ENCODE data around the gene ANKDD1A. TPM values are rescaled to one million over a fixed set of nuclear protein-coding genes. Genes with fewer than 3 reads are reported as not detected.
A peak's percentile ranks its signal among the peaks of the same experiment; 100 is the strongest.

The ANKDD1A gene
- total and polyA plus RNA-seq, 5 donors from 2014 or later = 0.35 to 12.4 (median 1.3) TPM

DNA sequence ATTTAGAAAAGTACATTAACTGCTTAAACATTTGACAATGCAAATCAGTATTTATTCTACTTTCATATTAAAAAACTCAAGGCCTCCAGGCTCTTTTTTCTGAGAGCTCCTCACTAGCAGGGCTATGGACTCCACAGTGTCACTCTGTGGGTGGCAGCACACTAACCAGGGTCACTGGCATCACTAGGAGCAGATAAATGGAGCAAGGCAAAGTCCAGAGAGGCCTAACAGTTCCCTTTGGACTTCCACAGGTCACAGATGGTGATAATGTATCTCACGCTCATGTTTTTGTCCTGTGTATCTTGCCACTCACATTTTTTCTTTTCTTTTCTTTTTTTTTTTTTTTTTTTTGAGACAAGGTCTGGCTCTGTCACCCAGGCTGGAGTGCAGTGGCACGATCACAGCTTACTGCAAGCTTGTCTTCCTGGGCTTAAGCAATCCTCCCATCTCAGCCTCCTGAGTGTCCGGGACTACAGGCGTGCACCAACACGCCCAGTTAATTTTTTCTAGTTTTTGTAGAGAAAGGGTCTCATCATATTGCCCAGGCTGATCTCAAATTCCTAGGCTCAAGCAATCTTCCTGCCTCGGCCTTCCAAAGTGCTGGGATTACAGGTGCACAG, 70.2 kb downstream of the ANKDD1A start:
- Mint-ChIP-seq H3K27ac (peak overlapping the region in 1 of 3 donors; percentile 7), H3K4me1 (peaks cover 8 to 37% (median 21%) of the 10 kb centered on the region in 4 donors), H3K36me3 (peaks cover 33% of the 10 kb centered on the region), H3K9me3 (no peaks in the 10 kb centered on the region), H3K27me3 (no peaks in the 10 kb centered on the region), H3K4me3 (peak overlapping the region in 1 of 4 donors; percentile 73)
- DNase-seq = no peak
- no peaks in the 10 kb centered on the region for H3K27me3 ChIP-seq (ENCODE audit: control insufficient read depth, insufficient read depth, low read length)
- H3K4me3 ChIP-seq (ENCODE audit: low read depth, low read length) = peak overlapping the region; percentile 6
- peaks cover 27% of the 10 kb centered on the region for H3K36me3 ChIP-seq (ENCODE audit: control insufficient read depth, insufficient read depth, low read length)
- no peaks in the 10 kb centered on the region for H3K9me3 ChIP-seq (ENCODE audit: control insufficient read depth in 2 of 2, low read length in 2 of 2)
- no peak overlapping the region for H3K27ac ChIP-seq (ENCODE audit: insufficient read depth, low read length, poor library complexity, severe bottlenecking)
- ATAC-seq (ENCODE audit: low read depth in 2 of 2) = no peak
- H3K4me1 ChIP-seq (ENCODE audit: control insufficient read depth, insufficient read depth, low read length, poor library complexity, severe bottlenecking) = peaks cover 5% of the 10 kb centered on the region

DNA sequence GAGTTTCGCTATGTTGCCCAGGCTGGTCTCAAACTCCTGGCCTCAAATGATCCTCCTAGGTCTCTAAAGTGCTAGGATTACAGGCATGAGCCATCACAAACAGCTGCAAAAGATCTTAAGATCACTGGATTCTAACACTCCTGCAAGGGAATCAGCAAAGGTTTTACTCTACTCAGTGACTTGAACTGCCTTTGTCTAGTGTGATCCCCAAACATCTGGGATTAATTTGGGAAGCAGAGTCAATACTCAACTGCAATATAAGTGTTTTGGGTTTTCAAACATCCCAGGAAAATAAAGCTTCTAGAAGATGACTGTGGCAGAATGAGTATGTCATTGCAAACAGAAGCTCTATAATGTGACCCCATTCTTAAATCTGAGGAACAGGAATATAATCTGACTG, 70.8 kb downstream of the ANKDD1A start:
- Mint-ChIP-seq H3K4me1 (peaks cover 12 to 42% (median 27%) of the 10 kb centered on the region in 4 donors), H3K27me3 (no peaks in the 10 kb centered on the region), H3K27ac (peak overlapping the region in 1 of 3 donors; percentile 7), H3K9me3 (no peaks in the 10 kb centered on the region), H3K36me3 (peaks cover 33% of the 10 kb centered on the region), H3K4me3 (no peak overlapping the region)
- Histone ChIP-seq H3K9me3 (ENCODE audit: control insufficient read depth in 2 of 2, low read length in 2 of 2) (no peaks in the 10 kb centered on the region), H3K27ac (ENCODE audit: insufficient read depth, low read length, poor library complexity, severe bottlenecking) (no peak overlapping the region), H3K27me3 (ENCODE audit: control insufficient read depth, insufficient read depth, low read length) (no peaks in the 10 kb centered on the region), H3K4me3 (ENCODE audit: low read depth, low read length) (no peak overlapping the region), H3K36me3 (ENCODE audit: control insufficient read depth, insufficient read depth, low read length) (peaks cover 27% of the 10 kb centered on the region), H3K4me1 (ENCODE audit: control insufficient read depth, insufficient read depth, low read length, poor library complexity, severe bottlenecking) (peaks cover 5% of the 10 kb centered on the region)
- no peak for DNase-seq
- ATAC-seq (ENCODE audit: low read depth in 2 of 2) = no peak

DNA sequence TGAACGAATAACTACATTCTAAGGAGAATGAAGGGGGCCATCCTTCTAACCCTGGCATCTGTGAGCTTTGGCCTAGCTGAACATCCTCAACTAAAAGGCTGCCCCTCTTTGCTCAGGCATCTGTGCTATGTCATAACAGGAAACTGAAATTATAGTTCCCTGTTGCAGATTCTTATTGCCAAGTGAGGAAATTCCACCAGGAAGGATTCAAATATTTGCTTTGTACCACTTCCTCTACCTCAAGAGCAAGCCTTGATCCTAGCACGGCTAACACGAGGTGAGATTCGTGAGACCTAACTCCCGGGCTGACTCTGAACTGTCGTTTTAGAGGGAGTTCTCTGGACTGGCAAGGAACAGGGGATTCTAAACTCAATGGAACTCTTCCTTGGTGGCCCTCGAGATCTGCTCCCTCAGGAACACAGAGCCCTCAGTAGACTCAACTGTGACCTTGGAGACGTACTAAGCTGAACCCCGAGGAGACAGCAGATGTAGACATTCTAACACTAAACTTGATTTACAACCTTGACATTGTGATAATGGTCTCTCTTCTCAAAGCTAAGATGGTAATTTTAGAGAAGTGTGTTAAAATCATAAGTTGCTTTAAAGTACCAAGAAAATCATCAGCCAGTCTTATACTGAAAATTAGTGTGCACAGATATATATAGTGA, 73.8 kb downstream of the ANKDD1A start:
- Mint-ChIP-seq H3K27me3 (peaks cover 4% of the 10 kb centered on the region), H3K36me3 (peaks cover 19% of the 10 kb centered on the region), H3K4me3 (peak overlapping the region in 2 of 4 donors; percentile 34), H3K9me3 (peaks cover 0 to 1% (median 0%) of the 10 kb centered on the region in 7 donors), H3K27ac (peak overlapping the region; percentile 34 to 87 (median 67)), H3K4me1 (peaks cover 19 to 67% (median 42%) of the 10 kb centered on the region in 4 donors)
- Histone ChIP-seq H3K27me3 (ENCODE audit: control insufficient read depth, insufficient read depth, low read length) (no peaks in the 10 kb centered on the region), H3K4me3 (ENCODE audit: low read depth, low read length) (no peak overlapping the region), H3K9me3 (ENCODE audit: control insufficient read depth in 2 of 2, low read length in 2 of 2) (no peaks in the 10 kb centered on the region), H3K36me3 (ENCODE audit: control insufficient read depth, insufficient read depth, low read length) (peaks cover 6% of the 10 kb centered on the region), H3K4me1 (ENCODE audit: control insufficient read depth, insufficient read depth, low read length, poor library complexity, severe bottlenecking) (peaks cover 21% of the 10 kb centered on the region), H3K27ac (ENCODE audit: insufficient read depth, low read length, poor library complexity, severe bottlenecking) (no peak overlapping the region)
- DNase-seq = no peak
- ATAC-seq (ENCODE audit: low read depth in 2 of 2) = no peak

DNA sequence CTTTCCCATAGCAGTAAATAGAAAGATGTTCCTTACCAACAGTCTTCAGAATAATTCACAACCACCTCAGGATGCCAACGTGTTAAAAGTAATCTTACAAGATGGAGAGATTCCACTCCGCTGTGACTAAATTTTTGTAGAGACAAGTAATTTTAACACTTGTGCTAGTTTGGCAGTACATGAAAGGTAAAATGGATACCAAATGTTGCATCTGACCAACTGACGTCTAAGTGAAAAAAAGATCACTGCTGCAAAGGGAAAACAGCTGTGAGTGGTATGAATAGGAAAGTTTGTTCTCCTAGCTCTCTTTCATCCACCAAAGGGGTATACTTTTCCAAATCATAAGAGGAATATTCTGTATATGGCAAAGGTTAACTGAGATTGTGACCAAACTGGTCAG, 75.4 kb downstream of the ANKDD1A start:
- Mint-ChIP-seq H3K4me3 (peak overlapping the region; percentile 55 to 96 (median 76)), H3K27ac (peak overlapping the region in 2 of 3 donors; percentile 49 to 50), H3K36me3 (peaks cover 14% of the 10 kb centered on the region), H3K27me3 (peaks cover 8% of the 10 kb centered on the region), H3K9me3 (peaks cover 0 to 1% (median 0%) of the 10 kb centered on the region in 7 donors), H3K4me1 (peaks cover 23 to 66% (median 43%) of the 10 kb centered on the region in 4 donors)
- Histone ChIP-seq H3K27ac (ENCODE audit: insufficient read depth, low read length, poor library complexity, severe bottlenecking) (no peak overlapping the region), H3K4me1 (ENCODE audit: control insufficient read depth, insufficient read depth, low read length, poor library complexity, severe bottlenecking) (peaks cover 16% of the 10 kb centered on the region), H3K27me3 (ENCODE audit: control insufficient read depth, insufficient read depth, low read length) (no peaks in the 10 kb centered on the region), H3K4me3 (ENCODE audit: low read depth, low read length) (no peak overlapping the region), H3K9me3 (ENCODE audit: control insufficient read depth in 2 of 2, low read length in 2 of 2) (no peaks in the 10 kb centered on the region), H3K36me3 (ENCODE audit: control insufficient read depth, insufficient read depth, low read length) (peaks cover 6% of the 10 kb centered on the region)
- no peak for ATAC-seq (ENCODE audit: low read depth in 2 of 2)
- no peak for DNase-seq

DNA sequence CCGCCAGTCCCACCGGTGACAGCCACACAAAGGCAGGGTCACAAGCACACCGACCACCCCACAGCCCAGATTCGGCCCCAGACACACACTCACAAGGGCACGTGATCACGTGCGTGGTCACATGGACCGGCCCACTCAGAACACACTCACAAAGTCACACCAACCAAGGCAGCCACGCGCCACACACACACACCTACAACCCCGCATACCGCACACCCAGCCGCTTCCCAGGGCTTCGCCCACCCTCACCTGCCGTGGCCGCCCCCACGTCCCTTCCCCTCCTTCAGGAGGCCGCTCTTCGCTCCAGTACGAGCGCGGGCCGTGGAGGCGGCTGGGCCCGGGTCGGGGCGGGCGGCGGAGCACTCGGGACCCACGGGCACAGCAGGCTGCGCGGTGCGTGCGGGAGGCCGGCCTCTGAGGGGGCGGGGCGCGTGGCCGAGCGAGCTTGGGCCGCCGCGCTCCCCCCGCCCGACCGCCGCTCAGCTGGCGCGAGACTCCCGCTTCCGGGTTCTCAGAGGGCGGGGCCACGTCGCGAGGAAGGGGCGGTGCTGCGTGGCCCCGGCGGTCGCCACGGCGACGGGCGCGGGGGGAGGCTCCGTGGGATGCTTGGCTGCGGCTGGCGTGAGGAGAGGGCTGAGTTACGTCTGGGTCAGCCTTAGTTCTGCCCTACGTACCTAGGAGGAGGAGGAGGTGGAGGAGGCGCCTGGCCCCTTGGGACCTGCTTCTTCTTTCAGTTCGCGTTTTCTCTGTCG, 77.9 kb downstream of the ANKDD1A start, which contains the start of gene SPG21:
SPG21 (minus strand) TSS at position 499 of the 752 bp plus-strand sequence. CDS start 6,345 bp downstream, outside the sequence.
- peak; percentile 87 to 93 (median 90) for DNase-seq
- Histone ChIP-seq H3K27me3 (ENCODE audit: control insufficient read depth, insufficient read depth, low read length) (no peaks in the 10 kb centered on the region), H3K4me3 (ENCODE audit: low read depth, low read length) (peak within 1 kb of the TSS; percentile 87), H3K9me3 (ENCODE audit: control insufficient read depth in 2 of 2, low read length in 2 of 2) (no peaks in the 10 kb centered on the region), H3K4me1 (ENCODE audit: control insufficient read depth, insufficient read depth, low read length, poor library complexity, severe bottlenecking) (peaks cover 24% of the 10 kb centered on the region), H3K27ac (ENCODE audit: insufficient read depth, low read length, poor library complexity, severe bottlenecking) (peak within 1 kb of the TSS; percentile 80), H3K36me3 (ENCODE audit: control insufficient read depth, insufficient read depth, low read length) (no peaks in the 10 kb centered on the region)
- Mint-ChIP-seq H3K4me1 (peaks cover 23 to 51% (median 41%) of the 10 kb centered on the region in 4 donors), H3K9me3 (peaks cover 0 to 1% (median 0%) of the 10 kb centered on the region in 7 donors), H3K27ac (peak within 1 kb of the TSS; percentile 83 to 96 (median 96)), H3K36me3 (peaks cover 8% of the 10 kb centered on the region), H3K27me3 (peaks cover 8% of the 10 kb centered on the region), H3K4me3 (peak within 1 kb of the TSS; percentile 96 to 99 (median 98))
- ATAC-seq (ENCODE audit: low read depth in 2 of 2) = peak; percentile 89 to 90

DNA sequence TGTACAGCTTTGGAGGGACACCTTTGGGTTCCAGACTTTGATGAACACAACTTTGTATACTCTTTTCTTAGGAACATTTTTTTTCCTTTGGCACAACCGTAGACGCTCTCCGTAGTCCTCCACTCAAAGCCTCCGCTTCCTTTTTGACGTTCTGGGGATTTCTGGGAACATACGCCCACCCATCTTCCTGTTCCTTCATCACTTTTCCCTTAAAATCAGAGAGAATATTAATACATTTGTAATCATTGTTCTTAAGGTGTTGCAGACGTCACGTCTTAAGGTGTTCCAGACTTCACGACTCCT, 78.4 kb downstream of the ANKDD1A start:
- no peaks in the 10 kb centered on the region for H3K27me3 ChIP-seq (ENCODE audit: control insufficient read depth, insufficient read depth, low read length)
- peak overlapping the region; percentile 95 to 99 (median 96) for H3K4me3 Mint-ChIP-seq
- H3K27me3 Mint-ChIP-seq = peaks cover 8% of the 10 kb centered on the region
- H3K36me3 Mint-ChIP-seq = peaks cover 8% of the 10 kb centered on the region
- DNase-seq (no peak), ATAC-seq (ENCODE audit: low read depth in 2 of 2) (no peak)
- H3K9me3 Mint-ChIP-seq = peaks cover 0 to 1% (median 0%) of the 10 kb centered on the region in 7 donors
- no peaks in the 10 kb centered on the region for H3K9me3 ChIP-seq (ENCODE audit: control insufficient read depth in 2 of 2, low read length in 2 of 2)
- H3K27ac ChIP-seq (ENCODE audit: insufficient read depth, low read length, poor library complexity, severe bottlenecking) = peak overlapping the region; percentile 80
- peak overlapping the region; percentile 78 to 96 (median 96) for H3K27ac Mint-ChIP-seq
- peaks cover 21 to 48% (median 37%) of the 10 kb centered on the region in 4 donors for H3K4me1 Mint-ChIP-seq
- H3K4me3 ChIP-seq (ENCODE audit: low read depth, low read length) = peak overlapping the region; percentile 85
- H3K36me3 ChIP-seq (ENCODE audit: control insufficient read depth, insufficient read depth, low read length) = no peaks in the 10 kb centered on the region
- peaks cover 24% of the 10 kb centered on the region for H3K4me1 ChIP-seq (ENCODE audit: control insufficient read depth, insufficient read depth, low read length, poor library complexity, severe bottlenecking)

DNA sequence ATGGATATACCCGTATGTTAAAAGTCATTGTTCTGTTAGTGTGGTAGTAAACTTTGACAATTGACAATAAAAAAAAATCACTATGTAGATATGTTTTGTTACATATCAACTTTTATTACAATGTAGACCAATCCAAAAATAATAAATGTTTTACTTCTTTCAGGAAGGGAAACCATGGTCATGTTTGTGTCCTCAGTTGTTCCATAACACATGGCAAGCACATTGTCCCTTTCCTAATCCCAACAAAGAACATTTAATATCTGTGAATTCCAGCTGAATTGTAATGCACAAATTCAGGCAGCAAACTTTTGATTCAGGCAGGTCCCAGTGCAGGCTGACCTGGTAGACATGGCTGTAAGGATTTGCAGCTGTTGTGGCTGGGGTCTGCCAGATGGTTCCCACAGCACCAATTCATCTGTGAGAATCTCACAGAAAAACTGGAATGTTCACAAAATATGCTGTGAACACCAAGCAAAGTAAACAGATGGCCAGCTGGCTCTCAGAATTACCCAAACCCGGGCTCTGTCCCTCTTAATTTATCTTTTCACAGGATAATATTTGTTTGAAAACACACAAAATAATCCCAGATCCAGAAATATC, 79.9 kb downstream of the ANKDD1A start:
- Histone ChIP-seq H3K4me3 (ENCODE audit: low read depth, low read length) (no peak overlapping the region), H3K27me3 (ENCODE audit: control insufficient read depth, insufficient read depth, low read length) (no peaks in the 10 kb centered on the region), H3K36me3 (ENCODE audit: control insufficient read depth, insufficient read depth, low read length) (no peaks in the 10 kb centered on the region), H3K27ac (ENCODE audit: insufficient read depth, low read length, poor library complexity, severe bottlenecking) (no peak overlapping the region), H3K9me3 (ENCODE audit: control insufficient read depth in 2 of 2, low read length in 2 of 2) (no peaks in the 10 kb centered on the region), H3K4me1 (ENCODE audit: control insufficient read depth, insufficient read depth, low read length, poor library complexity, severe bottlenecking) (peaks cover 24% of the 10 kb centered on the region)
- H3K4me3 Mint-ChIP-seq = peak overlapping the region in 3 of 4 donors; percentile 54 to 97 (median 96)
- ATAC-seq (ENCODE audit: low read depth in 2 of 2) (no peak), DNase-seq (no peak)
- peaks cover 8% of the 10 kb centered on the region for H3K27me3 Mint-ChIP-seq
- H3K4me1 Mint-ChIP-seq = peaks cover 18 to 40% (median 29%) of the 10 kb centered on the region in 4 donors
- H3K36me3 Mint-ChIP-seq = peaks cover 7% of the 10 kb centered on the region
- no peak overlapping the region for H3K27ac Mint-ChIP-seq
- H3K9me3 Mint-ChIP-seq = peaks cover 0 to 1% (median 0%) of the 10 kb centered on the region in 7 donors
